Measurements from ENCODE around the gene CD8B. TPM values are rescaled to one million over a fixed set of nuclear protein-coding genes. Genes with fewer than 3 reads are reported as not detected.

CD8B gene
- total RNA-seq, 1 experiment from 2014 or later = 0.24 TPM

DNA sequence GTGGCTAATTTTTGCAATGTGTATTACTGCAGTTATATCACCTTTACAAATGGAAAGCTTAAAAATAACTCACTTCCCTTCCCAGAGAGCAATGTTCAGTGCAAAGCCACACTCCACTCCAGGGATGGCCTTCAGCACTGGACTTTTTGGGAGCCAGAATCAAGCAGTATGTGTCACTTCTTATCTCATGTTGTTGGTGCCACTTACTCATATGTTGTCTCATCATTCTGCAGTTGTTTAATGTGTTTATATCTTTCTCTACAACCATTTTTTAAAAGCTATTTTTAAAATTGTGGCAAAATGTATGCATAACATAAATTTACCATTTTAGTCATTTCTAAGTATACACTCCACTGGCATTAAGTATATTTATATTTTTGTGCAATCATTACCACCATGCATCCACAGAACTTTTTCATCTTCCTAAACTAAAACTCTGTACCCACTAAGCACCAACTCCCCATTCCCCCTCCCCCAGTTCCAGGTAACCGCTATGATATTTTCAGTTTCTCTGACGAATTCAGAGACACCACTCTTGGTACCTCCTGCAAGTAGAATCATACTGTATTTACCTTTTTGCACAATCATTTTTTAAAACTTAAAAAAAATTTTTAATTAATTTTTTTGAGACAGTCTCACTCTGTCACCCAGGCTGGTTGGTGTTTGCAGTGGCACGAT is 38.9 kb downstream of the CD8B start:
- peaks cover 0 to 7% (median 2%) of the 10 kb centered on the region in 3 experiments; a peak in 3 of 7 replicates for H3K36me3 Mint-ChIP-seq (ENCODE audit: insufficient read depth in 1 of 3, low read depth in 3 of 3)
- no peak overlapping the region for H3K27ac ChIP-seq (ENCODE audit: insufficient read length, low read depth, low read length)
- H3T11ph ChIP-seq (ENCODE audit: low read length) = no peak overlapping the region
- no peak overlapping the region for H2AFZ ChIP-seq (ENCODE audit: low read length)
- H3K23ac ChIP-seq (ENCODE audit: insufficient read length, low read depth, low read length) = no peak overlapping the region
- H2BK120ac ChIP-seq (ENCODE audit: low read depth, low read length, poor library complexity, severe bottlenecking) = no peak overlapping the region
- H2BK15ac ChIP-seq (ENCODE audit: low read depth, low read length) = no peak overlapping the region
- H3K4me3 Mint-ChIP-seq = no peak overlapping the region
- no peaks in the 10 kb centered on the region for H3K27me3 ChIP-seq (ENCODE audit: insufficient read depth, low read length)
- H2BK20ac ChIP-seq (ENCODE audit: low read depth, low read length, poor library complexity, severe bottlenecking) = no peak overlapping the region
- no peaks in the 10 kb centered on the region for H3K4me1 ChIP-seq (ENCODE audit: insufficient read depth, low read length)
- H3K4me1 Mint-ChIP-seq = peaks cover 0 to 6% of the 10 kb centered on the region in 2 experiments
- H4K91ac ChIP-seq (ENCODE audit: insufficient read length, low read depth, low read length) = no peak overlapping the region
- no peaks in the 10 kb centered on the region for H3K23me2 ChIP-seq (ENCODE audit: insufficient read length, low read depth, low read length, poor library complexity, severe bottlenecking)
- peaks cover 4% of the 10 kb centered on the region for H3K9me3 ChIP-seq (ENCODE audit: control insufficient read depth, low read depth, low read length)
- H3K9ac ChIP-seq (ENCODE audit: extremely low read depth, insufficient read length, low read length) = no peak overlapping the region
- no peak overlapping the region for H3K4ac ChIP-seq (ENCODE audit: low read depth, low read length)
- H3K14ac ChIP-seq (ENCODE audit: insufficient read depth, low read length) = no peak overlapping the region
- no peak overlapping the region for H4K5ac ChIP-seq (ENCODE audit: insufficient read length, low read depth, low read length)
- no peak overlapping the region for H2AK5ac ChIP-seq (ENCODE audit: insufficient read length, low read length)
- H3K18ac ChIP-seq (ENCODE audit: insufficient read length, low read depth, low read length) = no peak overlapping the region
- H3K27ac Mint-ChIP-seq = no peak overlapping the region
- H4K8ac ChIP-seq (replicated peaks; ENCODE audit: insufficient read length, low read depth, low read length) = no peak overlapping the region
- WGBS (ENCODE audit: extremely low coverage, insufficient read length, low lambda C conversion rate) = no CpG with 5 or more reads among the region's 3 CpGs
- no peaks in the 10 kb centered on the region for H3K79me2 ChIP-seq (ENCODE audit: insufficient read depth, low read length)
- no peaks in the 10 kb centered on the region for H4K20me1 ChIP-seq (ENCODE audit: control insufficient read depth, insufficient read depth, insufficient read length)
- no peak for DNase-seq
- no peak overlapping the region for H3K4me2 ChIP-seq (ENCODE audit: insufficient read depth, insufficient read length, low read length)
- TF ChIP-seq, protein P1, sequence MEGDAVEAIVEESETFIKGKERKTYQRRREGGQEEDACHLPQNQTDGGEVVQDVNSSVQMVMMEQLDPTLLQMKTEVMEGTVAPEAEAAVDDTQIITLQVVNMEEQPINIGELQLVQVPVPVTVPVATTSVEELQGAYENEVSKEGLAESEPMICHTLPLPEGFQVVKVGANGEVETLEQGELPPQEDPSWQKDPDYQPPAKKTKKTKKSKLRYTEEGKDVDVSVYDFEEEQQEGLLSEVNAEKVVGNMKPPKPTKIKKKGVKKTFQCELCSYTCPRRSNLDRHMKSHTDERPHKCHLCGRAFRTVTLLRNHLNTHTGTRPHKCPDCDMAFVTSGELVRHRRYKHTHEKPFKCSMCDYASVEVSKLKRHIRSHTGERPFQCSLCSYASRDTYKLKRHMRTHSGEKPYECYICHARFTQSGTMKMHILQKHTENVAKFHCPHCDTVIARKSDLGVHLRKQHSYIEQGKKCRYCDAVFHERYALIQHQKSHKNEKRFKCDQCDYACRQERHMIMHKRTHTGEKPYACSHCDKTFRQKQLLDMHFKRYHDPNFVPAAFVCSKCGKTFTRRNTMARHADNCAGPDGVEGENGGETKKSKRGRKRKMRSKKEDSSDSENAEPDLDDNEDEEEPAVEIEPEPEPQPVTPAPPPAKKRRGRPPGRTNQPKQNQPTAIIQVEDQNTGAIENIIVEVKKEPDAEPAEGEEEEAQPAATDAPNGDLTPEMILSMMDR (conservative IDR thresholded peaks at IDR 0.05) = no peak
- H3K79me1 ChIP-seq (ENCODE audit: insufficient read depth, low read depth, low read length, poor library complexity, severe bottlenecking) = no peaks in the 10 kb centered on the region
- no peak overlapping the region for H2BK5ac ChIP-seq (ENCODE audit: insufficient read length, low read length)
- H2BK12ac ChIP-seq (ENCODE audit: insufficient read length, low read depth, low read length) = no peak overlapping the region
- H3K56ac ChIP-seq (ENCODE audit: insufficient read length, low read depth, low read length) = no peak overlapping the region
- peaks cover 20% of the 10 kb centered on the region for H3K27me3 Mint-ChIP-seq (ENCODE audit: low read depth)
- H3K9me3 Mint-ChIP-seq = peaks cover 6% of the 10 kb centered on the region in 2 experiments; a peak in 4 of 5 replicates
